GM12865 (cell line): ENCODE measurements around the gene PSMD2.

Experiments used
- DNase-seq: peaks from one replicate; pipeline ENCODE4 v3.0.0; 2010; ENCODE audit warnings: low read depth
- H3K4me3 ChIP-seq: 2 replicates; pipeline ENCODE4 v1.5.1; 2011; ENCODE audit warnings: mild to moderate bottlenecking, low read depth, low read length, control low read depth
- CTCF ChIP-seq: IDR thresholded peaks from 2 replicates; pipeline ENCODE4 v1.5.1; 2011; ENCODE audit warnings: low read length, control low read depth, low read depth, inconsistent platforms; ENCODE audit not compliant: insufficient read depth; ENCODE audit errors: missing control alignments

Gene PSMD2

GRCh38 chr3:184295771-184296170 lies 3.3 kb upstream of the PSMD2 start:
- no peak overlapping the region for H3K4me3 ChIP-seq
- DNase-seq, result no peak
- TF ChIP-seq CTCF, result no peak

GRCh38 chr3:184296616-184297015 lies 2.4 kb upstream of the PSMD2 start:
- no peak for TF ChIP-seq CTCF
- no peak overlapping the region for H3K4me3 ChIP-seq
- DNase-seq, result no peak

GRCh38 chr3:184299488-184300377 lies 692 bp downstream of the PSMD2 start:
- peak overlapping the region; percentile 87 for H3K4me3 ChIP-seq
- TF ChIP-seq CTCF, result no peak
- no peak for DNase-seq

GRCh38 chr3:184300378-184300720 lies 1.3 kb downstream of the PSMD2 start:
- peak overlapping the region; percentile 1; the same call in 1 of the 2 replicates for H3K4me3 ChIP-seq
- TF ChIP-seq CTCF, result no peak
- no peak for DNase-seq

GRCh38 chr3:184305577-184305976 lies 6.5 kb downstream of the PSMD2 start:
- peak; percentile 14 for TF ChIP-seq CTCF
- DNase-seq, result no peak
- H3K4me3 ChIP-seq, result no peak overlapping the region

GRCh38 chr3:184306341-184306972 lies 7.4 kb downstream of the PSMD2 start:
- DNase-seq, result no peak
- H3K4me3 ChIP-seq, result no peak overlapping the region
- TF ChIP-seq CTCF, result no peak

- TF ChIP-seq CTCF, result no peak
- DNase-seq, result no peak
- H3K4me3 ChIP-seq, result no peak overlapping the region
Measured at GRCh38 chr3:184307915-184308314, 8.9 kb downstream of the PSMD2 start.
